Heart left ventricle (tissue), 13 donors: Measurements from ENCODE around the gene SRRD.

Source experiments
- CTCF ChIP-seq, 12 donors: fragments of 200-600 bp; sonication (generic) in 4 of 12; IDR thresholded peaks; one replicate each; pipeline versions ENCODE4 v1.5.0 to v1.8.0; 2018 to 2022; ENCODE audit warnings: antibody characterized with exemption in 12 of 12, mild to moderate bottlenecking in 5 of 12
- POLR2A ChIP-seq, 2 donors: fragments of 450-650 bp; IDR thresholded peaks; one replicate each; pipeline ENCODE4 v1.6.1; 2017; ENCODE audit warnings: antibody characterized with exemption in 2 of 2, mild to moderate bottlenecking in 2 of 2, moderate library complexity in 2 of 2
- donor health status: ischemic (EF 13 %, LVEDD 7.1; RV severe dilation, severe dysfunction).
- donor health status: DM: no; HTN: yes; CAD: no.
- donor health status: DM: no; HTN: no; CAD: no.
- donor health status: ischemic (EF 25% LVEDD 6.9; RV normal size, moderate dysfunction).
- donor health status: ischemic (EF 25% LVEDD 5.7; RV mildly dilated, moderate dysfunction).
- donor health status: ischemic (EF 35%, LVEDD 5.7; RV mildly dilated, moderate dysfunction).
- donor health status: nonischemic (EF 11% LVEDD 7.7; RV severe dilation, severe dysfunction).
- donor health status: DM: yes; HTN: yes; CAD: no.
- donor health status: PGD.
- donor health status: ischemic (EF 29% LVEDD 5.4; RV normal size, mild dysfunction).
- donor health status: nonischemic (EF 23%, LVEDD 6.1; RV moderate dilation, normal function).

- TF ChIP-seq CTCF (IDR thresholded peaks at IDR 0.05), result no peak
- no peak for TF ChIP-seq POLR2A (IDR thresholded peaks at IDR 0.05)
Measured at GRCh38 chr22:26442086-26442756, 41.5 kb upstream of the SRRD start.
